Calu3 (cell line): ENCODE data around the gene OXER1. TPM values are rescaled to one million over a fixed set of nuclear protein-coding genes. Genes with fewer than 3 reads are reported as not detected.

ENCODE experiments used
- BruUV-seq: library from RNA; stranded (reverse); fragments of 400-500 nt; replicated peaks from 2 replicates; lab custom pipeline; 2021; lab: Mats Ljungman, UMichigan
- CTCF ChIA-PET: fragments of 300-600 bp; sonication (Branson Sonifier 250); formaldehyde crosslinking; loops from one replicate; lab custom pipeline; 2022; ENCODE audit warnings: antibody characterized with exemption; lab: Charles Lee
- DNase-seq: peaks from one replicate; pipeline ENCODE4 v3.0.0; 2022
- H3K27ac Mint-ChIP-seq: one replicate; pipeline ENCODE4 v1.8.0; 2022; ENCODE audit warnings: mixed read lengths; ENCODE audit not compliant: unreplicated experiment
- H3K27me3 Mint-ChIP-seq: one replicate; pipeline ENCODE4 v1.8.0; 2022; ENCODE audit warnings: mixed read lengths; ENCODE audit not compliant: unreplicated experiment
- H3K36me3 Mint-ChIP-seq: one replicate; pipeline ENCODE4 v1.8.0; 2022; ENCODE audit warnings: mild to moderate bottlenecking, moderate library complexity, mixed read lengths; ENCODE audit not compliant: insufficient read depth, unreplicated experiment
- H3K4me1 Mint-ChIP-seq: one replicate; pipeline ENCODE4 v1.8.0; 2022; ENCODE audit warnings: mild to moderate bottlenecking, low read depth, mixed read lengths; ENCODE audit not compliant: unreplicated experiment
- H3K4me3 Mint-ChIP-seq: one replicate; pipeline ENCODE4 v1.8.0; 2022; ENCODE audit warnings: mild to moderate bottlenecking, low read depth, moderate library complexity, mixed read lengths; ENCODE audit not compliant: unreplicated experiment
- H3K9me3 Mint-ChIP-seq: one replicate; pipeline ENCODE4 v1.8.0; 2022; ENCODE audit warnings: low read depth, mixed read lengths; ENCODE audit not compliant: unreplicated experiment
- intact Hi-C: fragments of 100-400 bp; cut with micrococcal nuclease; formaldehyde crosslinking; loops from one replicate; pipeline ENCODE4 v1.10.0; 2022; ENCODE audit not compliant: unreplicated experiment
- total RNA-seq: library from RNA; stranded (reverse); gene quantifications from 2 replicates; pipeline ENCODE4 v1.2.3, GENCODE V29; 2022
- TF ChIP-seq, protein P1 (sequence below): fragments of 200-600 bp; IDR thresholded peaks from one replicate; pipeline ENCODE4 v1.8.0; 2022; ENCODE audit warnings: antibody characterized with exemption; ENCODE audit not compliant: unreplicated experiment

OXER1 gene
- total RNA-seq, 1 experiment from 2014 or later = 0.59 TPM

DNA sequence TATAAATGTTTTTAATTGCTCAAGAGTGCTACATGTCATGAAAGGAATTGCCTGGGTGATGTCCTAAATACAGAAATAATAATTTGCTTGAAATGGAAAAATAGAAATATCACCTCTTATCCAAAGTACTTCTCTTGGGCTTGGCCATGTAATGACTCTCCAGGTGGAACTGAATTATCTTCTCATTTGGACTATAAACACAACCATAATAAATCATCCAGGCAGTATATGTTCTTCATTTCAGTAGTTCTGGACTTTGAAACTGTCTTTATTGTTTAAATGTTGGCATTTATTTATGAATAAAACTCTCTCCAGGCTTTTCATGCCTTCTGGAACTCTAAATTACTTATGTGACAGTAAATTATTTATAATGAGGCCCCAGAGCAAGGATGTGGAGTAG is 40.5 kb downstream of the OXER1 start:
- TF ChIP-seq, protein P1, sequence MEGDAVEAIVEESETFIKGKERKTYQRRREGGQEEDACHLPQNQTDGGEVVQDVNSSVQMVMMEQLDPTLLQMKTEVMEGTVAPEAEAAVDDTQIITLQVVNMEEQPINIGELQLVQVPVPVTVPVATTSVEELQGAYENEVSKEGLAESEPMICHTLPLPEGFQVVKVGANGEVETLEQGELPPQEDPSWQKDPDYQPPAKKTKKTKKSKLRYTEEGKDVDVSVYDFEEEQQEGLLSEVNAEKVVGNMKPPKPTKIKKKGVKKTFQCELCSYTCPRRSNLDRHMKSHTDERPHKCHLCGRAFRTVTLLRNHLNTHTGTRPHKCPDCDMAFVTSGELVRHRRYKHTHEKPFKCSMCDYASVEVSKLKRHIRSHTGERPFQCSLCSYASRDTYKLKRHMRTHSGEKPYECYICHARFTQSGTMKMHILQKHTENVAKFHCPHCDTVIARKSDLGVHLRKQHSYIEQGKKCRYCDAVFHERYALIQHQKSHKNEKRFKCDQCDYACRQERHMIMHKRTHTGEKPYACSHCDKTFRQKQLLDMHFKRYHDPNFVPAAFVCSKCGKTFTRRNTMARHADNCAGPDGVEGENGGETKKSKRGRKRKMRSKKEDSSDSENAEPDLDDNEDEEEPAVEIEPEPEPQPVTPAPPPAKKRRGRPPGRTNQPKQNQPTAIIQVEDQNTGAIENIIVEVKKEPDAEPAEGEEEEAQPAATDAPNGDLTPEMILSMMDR = no peak
- Mint-ChIP-seq H3K4me3 (no peak overlapping the region), H3K4me1 (no peaks in the 10 kb centered on the region), H3K27ac (no peak overlapping the region), H3K27me3 (no peaks in the 10 kb centered on the region), H3K36me3 (no peaks in the 10 kb centered on the region), H3K9me3 (no peaks in the 10 kb centered on the region)
- CTCF ChIA-PET = no interaction called here
- DNase-seq = no peak
- BruUV-seq = no TSS peak
- intact Hi-C loops = no loop called here

- Mint-ChIP-seq H3K9me3 (no peaks in the 10 kb centered on the region), H3K36me3 (no peaks in the 10 kb centered on the region), H3K27ac (no peak overlapping the region), H3K4me1 (no peaks in the 10 kb centered on the region), H3K4me3 (no peak overlapping the region), H3K27me3 (no peaks in the 10 kb centered on the region)
- CTCF ChIA-PET = interaction anchor here (0.7 kb wide), 1 partner anchor 911 kb away, joined by 5 read pairs; no protein-coding TSS in a partner anchor
- BruUV-seq = no TSS peak
- DNase-seq = no peak
- TF ChIP-seq, protein P1 = no peak
- intact Hi-C loops = no loop called here
These were observed 41.4 kb downstream of the OXER1 start for GRCh38 chr2:42722320-42723190.

DNA sequence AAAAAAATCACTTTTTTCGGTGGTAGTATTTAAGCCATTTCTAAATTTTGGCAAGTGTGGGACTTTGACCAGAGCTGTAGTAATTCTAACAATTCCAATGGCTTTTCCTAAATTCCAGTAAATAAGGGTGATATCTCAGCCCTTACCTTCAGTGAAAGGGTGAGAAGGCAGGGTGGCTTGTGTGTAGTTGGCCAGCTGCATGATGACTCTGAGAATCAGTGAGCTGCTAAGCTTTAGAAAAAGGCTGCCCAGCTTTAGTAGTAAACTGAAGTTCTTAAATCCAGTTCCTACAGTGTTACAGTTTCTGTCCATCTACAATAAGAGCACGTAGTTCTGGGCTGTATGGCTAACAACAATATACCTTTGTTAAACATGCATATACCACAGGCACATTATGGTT is 42.0 kb downstream of the OXER1 start:
- no peaks in the 10 kb centered on the region for H3K9me3 Mint-ChIP-seq
- H3K27me3 Mint-ChIP-seq = no peaks in the 10 kb centered on the region
- H3K4me1 Mint-ChIP-seq = no peaks in the 10 kb centered on the region
- intact Hi-C loops = no loop called here
- BruUV-seq = no TSS peak
- TF ChIP-seq, protein P1 = no peak
- DNase-seq = no peak
- H3K36me3 Mint-ChIP-seq = no peaks in the 10 kb centered on the region
- CTCF ChIA-PET = no interaction called here
- no peak overlapping the region for H3K27ac Mint-ChIP-seq
- H3K4me3 Mint-ChIP-seq = no peak overlapping the region

DNA sequence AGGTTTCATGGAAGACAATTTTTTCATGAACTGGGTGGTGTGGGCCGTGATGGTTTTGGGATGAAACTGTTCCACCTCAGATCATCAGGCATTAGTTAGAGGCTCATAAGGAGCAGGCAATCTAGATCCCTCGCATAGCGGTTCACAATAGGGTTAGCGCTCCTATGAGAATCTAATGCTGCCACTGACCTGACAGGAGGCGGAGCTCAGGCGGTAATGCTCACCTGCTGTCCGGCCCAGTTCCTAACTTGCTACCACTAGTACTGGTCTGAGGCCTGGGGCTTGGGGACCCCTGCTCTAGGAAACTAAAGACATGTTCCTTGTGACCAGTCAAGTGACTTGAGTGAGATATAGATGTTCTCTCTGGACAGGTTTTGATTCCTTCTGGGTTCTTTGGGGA is 49.2 kb downstream of the OXER1 start:
- CTCF ChIA-PET = no interaction called here
- H3K36me3 Mint-ChIP-seq = no peaks in the 10 kb centered on the region
- no peak overlapping the region for H3K27ac Mint-ChIP-seq
- no peak overlapping the region for H3K4me3 Mint-ChIP-seq
- H3K9me3 Mint-ChIP-seq = no peaks in the 10 kb centered on the region
- intact Hi-C loops = no loop called here
- no peaks in the 10 kb centered on the region for H3K27me3 Mint-ChIP-seq
- no peaks in the 10 kb centered on the region for H3K4me1 Mint-ChIP-seq
- TF ChIP-seq, protein P1 = no peak
- DNase-seq = no peak
- BruUV-seq = no TSS peak
